H9 (cell line): ENCODE results near the gene CSN1S1. TPM values are rescaled to one million over a fixed set of nuclear protein-coding genes. Genes with fewer than 3 reads are reported as not detected.

Source experiments
- DNase-seq: peaks from one replicate; pipeline ENCODE4 v3.0.0-alpha.2; 2017
- H2AFZ ChIP-seq: one replicate; pipeline ENCODE4 v1.6.1; 2013; ENCODE audit warnings: mild to moderate bottlenecking, low read length, control low read depth, moderate library complexity
- H2AK5ac ChIP-seq: 2 replicates; pipeline ENCODE4 v1.6.1; 2013; ENCODE audit warnings: low read length, control low read depth, mixed read lengths; ENCODE audit not compliant: insufficient read length
- H2BK120ac ChIP-seq: one replicate; pipeline ENCODE4 v1.6.1; 2013; ENCODE audit warnings: low read depth, mild to moderate bottlenecking, low read length, control low read depth, inconsistent platforms; ENCODE audit not compliant: poor library complexity, severe bottlenecking
- H2BK12ac ChIP-seq: 2 replicates; pipeline ENCODE4 v1.6.1; 2013; ENCODE audit warnings: low read length, control low read depth, mixed read lengths, low read depth; ENCODE audit not compliant: insufficient read length
- H2BK15ac ChIP-seq: 2 replicates; pipeline ENCODE4 v1.6.1; 2013; ENCODE audit warnings: low read depth, low read length, control low read depth
- H2BK20ac ChIP-seq: one replicate; pipeline ENCODE4 v1.6.1; 2013; ENCODE audit warnings: low read depth, mild to moderate bottlenecking, low read length, control low read depth, inconsistent platforms; ENCODE audit not compliant: poor library complexity, severe bottlenecking
- H2BK5ac ChIP-seq: 2 replicates; pipeline ENCODE4 v1.6.1; 2013; ENCODE audit warnings: low read length, control low read depth, mixed read lengths; ENCODE audit not compliant: insufficient read length
- H3K14ac ChIP-seq: 2 replicates; pipeline ENCODE4 v1.6.1; 2013; ENCODE audit warnings: low read length, control low read depth; ENCODE audit not compliant: insufficient read depth
- H3K18ac ChIP-seq: 2 replicates; pipeline ENCODE4 v1.6.1; 2013; ENCODE audit warnings: low read depth, mild to moderate bottlenecking, mixed read lengths, low read length, control low read depth; ENCODE audit not compliant: insufficient read length
- H3K23ac ChIP-seq: 2 replicates; pipeline ENCODE4 v1.6.1; 2013; ENCODE audit warnings: low read length, control low read depth, mixed read lengths, low read depth; ENCODE audit not compliant: insufficient read length
- H3K23me2 ChIP-seq: 2 replicates; pipeline ENCODE4 v1.6.1; 2013; ENCODE audit warnings: low read depth, mild to moderate bottlenecking, mixed read lengths, low read length, control low read depth; ENCODE audit not compliant: insufficient read length, poor library complexity, severe bottlenecking
- H3K27ac ChIP-seq: 2 replicates; pipeline ENCODE4 v1.5.1; 2013; ENCODE audit warnings: low read length, control low read depth, mixed read lengths, low read depth; ENCODE audit not compliant: insufficient read length
- H3K27me3 ChIP-seq: 2 replicates; pipeline ENCODE4 v1.6.1; 2013; ENCODE audit warnings: low read length, control low read depth, inconsistent platforms; ENCODE audit not compliant: insufficient read depth
- H3K4ac ChIP-seq: 2 replicates; pipeline ENCODE4 v1.6.1; 2013; ENCODE audit warnings: low read depth, mild to moderate bottlenecking, control low read depth, inconsistent platforms, low read length, moderate library complexity
- H3K4me1 ChIP-seq: 2 replicates; pipeline ENCODE4 v1.6.1; 2013; ENCODE audit warnings: low read length, control low read depth, inconsistent platforms; ENCODE audit not compliant: insufficient read depth
- H3K4me2 ChIP-seq: 2 replicates; pipeline ENCODE4 v1.6.1; 2013; ENCODE audit warnings: low read length, control low read depth, mixed read lengths; ENCODE audit not compliant: insufficient read length, insufficient read depth
- H3K56ac ChIP-seq: 2 replicates; pipeline ENCODE4 v1.6.1; 2013; ENCODE audit warnings: low read depth, mild to moderate bottlenecking, mixed read lengths, low read length, control low read depth; ENCODE audit not compliant: insufficient read length
- H3K79me1 ChIP-seq: 2 replicates; pipeline ENCODE4 v1.6.1; 2013; ENCODE audit warnings: low read depth, mild to moderate bottlenecking, moderate library complexity, low read length, control low read depth, inconsistent platforms; ENCODE audit not compliant: insufficient read depth, poor library complexity, severe bottlenecking
- H3K79me2 ChIP-seq: 2 replicates; pipeline ENCODE4 v1.6.1; 2013; ENCODE audit warnings: low read length, control low read depth, inconsistent platforms; ENCODE audit not compliant: insufficient read depth
- H3K9ac ChIP-seq: 2 replicates; pipeline ENCODE4 v1.6.1; 2013; ENCODE audit warnings: low read length, control low read depth, mixed read lengths; ENCODE audit not compliant: insufficient read length; ENCODE audit errors: extremely low read depth
- H3K9me3 ChIP-seq: one replicate; pipeline ENCODE4 v1.6.1; 2013; ENCODE audit warnings: low read depth, low read length, inconsistent platforms; ENCODE audit not compliant: control insufficient read depth
- H3T11ph ChIP-seq: one replicate; pipeline ENCODE4 v1.6.1; 2013; ENCODE audit warnings: mild to moderate bottlenecking, low read length, control low read depth, inconsistent platforms
- H4K20me1 ChIP-seq: one replicate; pipeline ENCODE4 v1.6.1; 2013; ENCODE audit not compliant: control insufficient read depth, insufficient read length, insufficient read depth
- H4K5ac ChIP-seq: 2 replicates; pipeline ENCODE4 v1.6.1; 2013; ENCODE audit warnings: low read depth, mild to moderate bottlenecking, mixed read lengths, low read length, control low read depth; ENCODE audit not compliant: insufficient read length
- H4K8ac ChIP-seq: replicated peaks from 2 replicates; pipeline ENCODE4 v1.6.1; 2013; ENCODE audit warnings: low read length, control low read depth, mixed read lengths, low read depth; ENCODE audit not compliant: insufficient read length
- H4K91ac ChIP-seq: 2 replicates; pipeline ENCODE4 v1.6.1; 2013; ENCODE audit warnings: low read depth, mild to moderate bottlenecking, moderate library complexity, mixed read lengths, low read length, control low read depth; ENCODE audit not compliant: insufficient read length
- H3K27ac Mint-ChIP-seq, 3 experiments: 2 replicates in 2 of 3; 3 replicates in 1 of 3; pipeline ENCODE4 v1.8.0; 2020 to 2021; ENCODE audit warnings: mixed read lengths in 3 of 3, mild to moderate bottlenecking in 1 of 3, moderate library complexity in 1 of 3
- H3K27me3 Mint-ChIP-seq: 2 replicates; pipeline ENCODE4 v1.8.0; 2021; ENCODE audit warnings: low read depth, mild to moderate bottlenecking, moderate library complexity, mixed read lengths
- H3K36me3 Mint-ChIP-seq, 3 experiments: 2 replicates in 2 of 3; 3 replicates in 1 of 3; pipeline ENCODE4 v1.8.0; 2020 to 2021; ENCODE audit warnings: low read depth in 3 of 3, mixed read lengths in 3 of 3; ENCODE audit not compliant: insufficient read depth in 1 of 3
- H3K4me1 Mint-ChIP-seq, 2 experiments: 2 replicates each; pipeline ENCODE4 v1.8.0; 2020; ENCODE audit warnings: mixed read lengths in 2 of 2
- H3K4me3 Mint-ChIP-seq, 2 experiments: 2 replicates in 1 of 2; 3 replicates in 1 of 2; pipeline ENCODE4 v1.8.0; 2020 to 2021; ENCODE audit warnings: mild to moderate bottlenecking in 2 of 2, mixed read lengths in 2 of 2, moderate library complexity in 1 of 2
- H3K9me3 Mint-ChIP-seq, 2 experiments: 2 replicates in 1 of 2; 3 replicates in 1 of 2; pipeline ENCODE4 v1.8.0; 2020; ENCODE audit warnings: mild to moderate bottlenecking in 2 of 2, mixed read lengths in 2 of 2, moderate library complexity in 1 of 2
- total RNA-seq: library from RNA; stranded (reverse); gene quantifications from 2 replicates; pipeline ENCODE4 v1.2.1, GENCODE V29; 2021
- TF ChIP-seq, protein P1 (sequence below): fragments of 200-600 bp; sonication (generic); conservative IDR thresholded peaks from 3 replicates; pipeline ENCODE4 v1.8.0; 2021; ENCODE audit warnings: antibody characterized with exemption, mild to moderate bottlenecking

CSN1S1 gene
- total RNA-seq, 1 experiment from 2014 or later = not detected

DNA sequence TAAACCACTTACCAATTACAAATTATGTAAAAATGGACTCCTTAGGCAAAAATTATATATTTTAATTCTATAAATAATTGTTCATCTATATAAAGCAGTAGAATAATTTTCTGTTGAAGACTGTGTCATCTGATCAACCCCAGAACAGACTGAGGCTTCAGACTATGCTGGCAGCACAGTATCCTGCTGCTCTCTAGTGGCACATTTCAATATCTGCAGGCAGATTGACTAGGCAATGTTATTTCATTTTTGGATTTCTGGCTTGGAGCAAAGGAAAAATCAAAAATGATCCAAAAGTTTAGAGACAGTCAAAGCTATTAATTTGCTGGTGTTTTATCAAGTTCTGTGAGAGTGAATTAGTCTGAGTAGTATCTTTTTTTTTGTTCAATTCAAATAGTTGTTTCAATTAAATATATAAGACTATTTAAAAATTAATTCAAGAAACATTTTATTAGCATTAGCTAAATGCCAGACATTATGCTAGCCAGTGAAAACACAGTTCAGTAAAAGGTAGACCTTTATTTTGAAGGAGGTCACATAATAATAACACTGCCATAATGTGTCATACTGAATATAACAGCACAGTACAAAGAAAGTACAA is 49.6 kb upstream of the CSN1S1 start:
- no peak overlapping the region for H2BK5ac ChIP-seq
- no peak overlapping the region for H3K14ac ChIP-seq
- no peaks in the 10 kb centered on the region for H3K4me1 ChIP-seq
- no peaks in the 10 kb centered on the region for H3K79me1 ChIP-seq
- H3K18ac ChIP-seq = no peak overlapping the region
- H3K23me2 ChIP-seq = no peaks in the 10 kb centered on the region
- no peak overlapping the region for H3K4ac ChIP-seq
- H3K56ac ChIP-seq = no peak overlapping the region
- no peaks in the 10 kb centered on the region for H3K79me2 ChIP-seq
- Mint-ChIP-seq H3K27ac (no peak overlapping the region), H3K4me3 (no peak overlapping the region), H3K36me3 (peaks cover 2 to 12% (median 5%) of the 10 kb centered on the region in 3 experiments; a peak in 4 of 7 replicates), H3K9me3 (peaks cover 9 to 12% of the 10 kb centered on the region in 2 experiments), H3K27me3 (no peaks in the 10 kb centered on the region), H3K4me1 (no peaks in the 10 kb centered on the region)
- no peak overlapping the region for H4K8ac ChIP-seq
- no peak overlapping the region for H2AK5ac ChIP-seq
- H4K5ac ChIP-seq = no peak overlapping the region
- no peak overlapping the region for H2BK15ac ChIP-seq
- H3K4me2 ChIP-seq = no peak overlapping the region
- no peak overlapping the region for H4K91ac ChIP-seq
- TF ChIP-seq, protein P1, sequence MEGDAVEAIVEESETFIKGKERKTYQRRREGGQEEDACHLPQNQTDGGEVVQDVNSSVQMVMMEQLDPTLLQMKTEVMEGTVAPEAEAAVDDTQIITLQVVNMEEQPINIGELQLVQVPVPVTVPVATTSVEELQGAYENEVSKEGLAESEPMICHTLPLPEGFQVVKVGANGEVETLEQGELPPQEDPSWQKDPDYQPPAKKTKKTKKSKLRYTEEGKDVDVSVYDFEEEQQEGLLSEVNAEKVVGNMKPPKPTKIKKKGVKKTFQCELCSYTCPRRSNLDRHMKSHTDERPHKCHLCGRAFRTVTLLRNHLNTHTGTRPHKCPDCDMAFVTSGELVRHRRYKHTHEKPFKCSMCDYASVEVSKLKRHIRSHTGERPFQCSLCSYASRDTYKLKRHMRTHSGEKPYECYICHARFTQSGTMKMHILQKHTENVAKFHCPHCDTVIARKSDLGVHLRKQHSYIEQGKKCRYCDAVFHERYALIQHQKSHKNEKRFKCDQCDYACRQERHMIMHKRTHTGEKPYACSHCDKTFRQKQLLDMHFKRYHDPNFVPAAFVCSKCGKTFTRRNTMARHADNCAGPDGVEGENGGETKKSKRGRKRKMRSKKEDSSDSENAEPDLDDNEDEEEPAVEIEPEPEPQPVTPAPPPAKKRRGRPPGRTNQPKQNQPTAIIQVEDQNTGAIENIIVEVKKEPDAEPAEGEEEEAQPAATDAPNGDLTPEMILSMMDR = peak; percentile 89
- H3K23ac ChIP-seq = no peak overlapping the region
- no peak overlapping the region for H2BK12ac ChIP-seq
- peaks cover 8% of the 10 kb centered on the region for H3K9me3 ChIP-seq
- no peak overlapping the region for H3K27ac ChIP-seq
- no peaks in the 10 kb centered on the region for H3K27me3 ChIP-seq
- no peak overlapping the region for H3T11ph ChIP-seq
- no peak overlapping the region for H2BK20ac ChIP-seq
- peak; percentile 26 for DNase-seq
- H2BK120ac ChIP-seq = no peak overlapping the region
- no peak overlapping the region for H3K9ac ChIP-seq
- H4K20me1 ChIP-seq = no peaks in the 10 kb centered on the region
- no peak overlapping the region for H2AFZ ChIP-seq
